SU-DHL-6 (cell line): ENCODE measurements around the gene PDPR.

ENCODE experiments used
- H2AFZ ChIP-seq: fragments of 200-600 bp; sonication (generic); 2 replicates; pipeline ENCODE4 v1.6.1; 2014; ENCODE audit warnings: low read depth, mild to moderate bottlenecking, moderate library complexity, mixed read lengths, antibody characterized with exemption, low read length; ENCODE audit not compliant: severe bottlenecking
- H3F3A ChIP-seq: fragments of 200-600 bp; shearing (Covaris generic); 2 replicates; pipeline ENCODE4 v1.6.0; 2016; ENCODE audit warnings: antibody characterized with exemption, mild to moderate bottlenecking; ENCODE audit not compliant: insufficient read depth
- H3K27ac ChIP-seq: fragments of 200-600 bp; sonication (generic); 2 replicates; pipeline ENCODE4 v1.5.1; 2016; ENCODE audit warnings: low read depth, mild to moderate bottlenecking, low read length, moderate library complexity, mixed read lengths
- H3K27me3 ChIP-seq: fragments of 200-600 bp; sonication (generic), shearing (Covaris generic); 2 replicates; pipeline ENCODE4 v1.6.0; 2014; ENCODE audit warnings: mild to moderate bottlenecking, low read length
- H3K36me3 ChIP-seq: fragments of 200-600 bp; sonication (generic); 2 replicates; pipeline ENCODE4 v1.6.1; 2014; ENCODE audit warnings: mild to moderate bottlenecking, low read length, mixed read lengths
- H3K4me2 ChIP-seq: fragments of 300-600, 200-600 bp; shearing (Covaris generic), sonication (generic); 2 replicates; pipeline ENCODE4 v1.6.0; 2014; ENCODE audit warnings: low read length, low read depth, mild to moderate bottlenecking; ENCODE audit not compliant: poor library complexity, severe bottlenecking
- H3K4me3 ChIP-seq: fragments of 200-600 bp; sonication (generic); 2 replicates; pipeline ENCODE4 v1.5.1; 2014; ENCODE audit warnings: antibody characterized with exemption, low read length, mild to moderate bottlenecking, mixed read lengths; ENCODE audit not compliant: insufficient read depth, poor library complexity, severe bottlenecking
- H3K79me2 ChIP-seq: fragments of 200-600 bp; sonication (generic); 2 replicates; pipeline ENCODE4 v1.6.1; 2014; ENCODE audit warnings: mild to moderate bottlenecking, low read length, moderate library complexity; ENCODE audit not compliant: insufficient read depth
- H3K9ac ChIP-seq: fragments of 200-600 bp; sonication (generic); 2 replicates; pipeline ENCODE4 v1.7.0; 2014; ENCODE audit warnings: mild to moderate bottlenecking, low read length
- H3K9me2 ChIP-seq: fragments of 200-600 bp; sonication (generic); replicated peaks from 2 replicates; pipeline ENCODE4 v1.6.1; 2014; ENCODE audit warnings: low read length; ENCODE audit not compliant: insufficient read depth
- H3K9me3 ChIP-seq: fragments of 200-600 bp; sonication (generic); 2 replicates; pipeline ENCODE4 v1.6.1; 2014; ENCODE audit warnings: low read length, mixed read lengths; ENCODE audit not compliant: insufficient read depth
- H4K20me1 ChIP-seq: fragments of 200-600 bp; sonication (generic); 2 replicates; pipeline ENCODE4 v1.6.1; 2014; ENCODE audit warnings: low read depth, mild to moderate bottlenecking, antibody characterized with exemption, low read length, moderate library complexity, mixed read lengths
- CTCF ChIP-seq: fragments of 200-600 bp; sonication (generic); IDR thresholded peaks from one replicate; pipeline ENCODE4 v1.5.1; 2017; ENCODE audit warnings: antibody characterized with exemption, mild to moderate bottlenecking, low read length, moderate library complexity; ENCODE audit not compliant: insufficient read depth, poor library complexity, severe bottlenecking
- EZH2phosphoT487 ChIP-seq: fragments of 200-600 bp; sonication (generic), shearing (Covaris generic); conservative IDR thresholded peaks from 2 replicates; pipeline ENCODE4 v1.6.1; 2018; ENCODE audit warnings: mild to moderate bottlenecking, antibody characterized with exemption, low read length, moderate library complexity, mixed read lengths

The PDPR gene

GRCh38 chr16:70158261-70158939 is 44.3 kb downstream of the PDPR start:
- Histone ChIP-seq H3K79me2 (no peaks in the 10 kb centered on the region), H3K36me3 (peaks cover under 1% of the 10 kb centered on the region; the same call in 1 of the 2 replicates)

GRCh38 chr16:70159355-70160348 is 45.5 kb downstream of the PDPR start:
- Histone ChIP-seq H3F3A (no peaks in the 10 kb centered on the region), H3K9me3 (no peaks in the 10 kb centered on the region), H3K36me3 (no peaks in the 10 kb centered on the region), H3K79me2 (no peaks in the 10 kb centered on the region), H3K4me2 (no peak overlapping the region), H2AFZ (no peak overlapping the region), H3K27me3 (no peaks in the 10 kb centered on the region), H3K9ac (no peak overlapping the region), H3K4me3 (no peak overlapping the region), H3K9me2 (no peaks in the 10 kb centered on the region), H4K20me1 (no peaks in the 10 kb centered on the region), H3K27ac (no peak overlapping the region)
- no peak for TF ChIP-seq EZH2phosphoT487
- TF ChIP-seq CTCF = no peak

More at GRCh38 chr16:70158261-70158939, 44.3 kb downstream of the PDPR start:
- Histone ChIP-seq H4K20me1 (no peaks in the 10 kb centered on the region), H3K9ac (no peak overlapping the region), H3K4me2 (no peak overlapping the region), H3K27ac (no peak overlapping the region), H2AFZ (no peak overlapping the region), H3K4me3 (no peak overlapping the region), H3K27me3 (no peaks in the 10 kb centered on the region), H3K9me3 (no peaks in the 10 kb centered on the region), H3K9me2 (no peaks in the 10 kb centered on the region), H3F3A (no peaks in the 10 kb centered on the region)
- TF ChIP-seq CTCF (no peak), EZH2phosphoT487 (no peak)

- Histone ChIP-seq H3K36me3 (no peaks in the 10 kb centered on the region), H3K27ac (no peak overlapping the region), H3K79me2 (no peaks in the 10 kb centered on the region), H3K4me3 (no peak overlapping the region), H4K20me1 (no peaks in the 10 kb centered on the region), H3K9me3 (no peaks in the 10 kb centered on the region), H3F3A (no peaks in the 10 kb centered on the region), H3K9me2 (no peaks in the 10 kb centered on the region), H3K9ac (no peak overlapping the region), H3K27me3 (no peaks in the 10 kb centered on the region), H2AFZ (no peak overlapping the region), H3K4me2 (no peak overlapping the region)
- TF ChIP-seq EZH2phosphoT487 (no peak), CTCF (no peak)
Observed at GRCh38 chr16:70160388-70160787, 46.3 kb downstream of the PDPR start.
